ENCODE data around the gene SIK3.

DNA sequence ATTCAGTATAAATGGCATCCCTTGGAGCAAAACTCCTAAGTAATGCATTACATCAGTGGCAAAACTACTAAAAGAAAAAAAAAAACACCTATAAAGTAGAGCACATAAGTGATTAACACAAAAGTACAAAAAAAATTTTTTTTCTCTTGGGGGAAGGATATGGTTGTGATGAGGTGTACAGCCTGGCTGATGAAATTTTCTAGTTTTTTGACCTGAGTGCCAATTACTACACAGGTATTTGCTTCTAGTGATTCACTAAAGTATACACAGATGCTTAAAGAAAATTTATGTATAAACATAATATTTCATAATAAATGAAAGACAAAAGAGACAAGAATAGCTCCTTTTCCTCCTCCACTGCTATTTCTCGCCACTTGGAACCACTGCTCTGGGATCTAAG, 189.0 kb downstream of the SIK3 start:
- TF ChIP-seq, protein P1, sequence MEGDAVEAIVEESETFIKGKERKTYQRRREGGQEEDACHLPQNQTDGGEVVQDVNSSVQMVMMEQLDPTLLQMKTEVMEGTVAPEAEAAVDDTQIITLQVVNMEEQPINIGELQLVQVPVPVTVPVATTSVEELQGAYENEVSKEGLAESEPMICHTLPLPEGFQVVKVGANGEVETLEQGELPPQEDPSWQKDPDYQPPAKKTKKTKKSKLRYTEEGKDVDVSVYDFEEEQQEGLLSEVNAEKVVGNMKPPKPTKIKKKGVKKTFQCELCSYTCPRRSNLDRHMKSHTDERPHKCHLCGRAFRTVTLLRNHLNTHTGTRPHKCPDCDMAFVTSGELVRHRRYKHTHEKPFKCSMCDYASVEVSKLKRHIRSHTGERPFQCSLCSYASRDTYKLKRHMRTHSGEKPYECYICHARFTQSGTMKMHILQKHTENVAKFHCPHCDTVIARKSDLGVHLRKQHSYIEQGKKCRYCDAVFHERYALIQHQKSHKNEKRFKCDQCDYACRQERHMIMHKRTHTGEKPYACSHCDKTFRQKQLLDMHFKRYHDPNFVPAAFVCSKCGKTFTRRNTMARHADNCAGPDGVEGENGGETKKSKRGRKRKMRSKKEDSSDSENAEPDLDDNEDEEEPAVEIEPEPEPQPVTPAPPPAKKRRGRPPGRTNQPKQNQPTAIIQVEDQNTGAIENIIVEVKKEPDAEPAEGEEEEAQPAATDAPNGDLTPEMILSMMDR (IDR thresholded peaks at IDR 0.05; ENCODE audit: insufficient read depth, low read length) = no peak
- TF ChIP-seq, protein P2, sequence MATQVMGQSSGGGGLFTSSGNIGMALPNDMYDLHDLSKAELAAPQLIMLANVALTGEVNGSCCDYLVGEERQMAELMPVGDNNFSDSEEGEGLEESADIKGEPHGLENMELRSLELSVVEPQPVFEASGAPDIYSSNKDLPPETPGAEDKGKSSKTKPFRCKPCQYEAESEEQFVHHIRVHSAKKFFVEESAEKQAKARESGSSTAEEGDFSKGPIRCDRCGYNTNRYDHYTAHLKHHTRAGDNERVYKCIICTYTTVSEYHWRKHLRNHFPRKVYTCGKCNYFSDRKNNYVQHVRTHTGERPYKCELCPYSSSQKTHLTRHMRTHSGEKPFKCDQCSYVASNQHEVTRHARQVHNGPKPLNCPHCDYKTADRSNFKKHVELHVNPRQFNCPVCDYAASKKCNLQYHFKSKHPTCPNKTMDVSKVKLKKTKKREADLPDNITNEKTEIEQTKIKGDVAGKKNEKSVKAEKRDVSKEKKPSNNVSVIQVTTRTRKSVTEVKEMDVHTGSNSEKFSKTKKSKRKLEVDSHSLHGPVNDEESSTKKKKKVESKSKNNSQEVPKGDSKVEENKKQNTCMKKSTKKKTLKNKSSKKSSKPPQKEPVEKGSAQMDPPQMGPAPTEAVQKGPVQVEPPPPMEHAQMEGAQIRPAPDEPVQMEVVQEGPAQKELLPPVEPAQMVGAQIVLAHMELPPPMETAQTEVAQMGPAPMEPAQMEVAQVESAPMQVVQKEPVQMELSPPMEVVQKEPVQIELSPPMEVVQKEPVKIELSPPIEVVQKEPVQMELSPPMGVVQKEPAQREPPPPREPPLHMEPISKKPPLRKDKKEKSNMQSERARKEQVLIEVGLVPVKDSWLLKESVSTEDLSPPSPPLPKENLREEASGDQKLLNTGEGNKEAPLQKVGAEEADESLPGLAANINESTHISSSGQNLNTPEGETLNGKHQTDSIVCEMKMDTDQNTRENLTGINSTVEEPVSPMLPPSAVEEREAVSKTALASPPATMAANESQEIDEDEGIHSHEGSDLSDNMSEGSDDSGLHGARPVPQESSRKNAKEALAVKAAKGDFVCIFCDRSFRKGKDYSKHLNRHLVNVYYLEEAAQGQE (IDR thresholded peaks at IDR 0.05; ENCODE audit: insufficient replicate concordance, low read depth) = no peak
- no peak for TF ChIP-seq POLR2AphosphoS5 (IDR thresholded peaks at IDR 0.05; ENCODE audit: low read depth)
- TF ChIP-seq GABPA (IDR thresholded peaks at IDR 0.05; ENCODE audit: low read depth) = no peak

All from HL-60 (cell line).